Thoracic aorta (tissue), 2 donors: ENCODE results near the gene GABBR2. TPM values are rescaled to one million over a fixed set of nuclear protein-coding genes. Genes with fewer than 3 reads are reported as not detected.
"Not testable (repeated sequence)": the region's sequence is repeated elsewhere in the genome, so short reads cannot be mapped to it uniquely, and the experiment has no call there.

Source experiments
- ATAC-seq: fragments of 150-250 bp; one replicate; pipeline ENCODE4 v1.8.0; 2017; ENCODE audit warnings: low read depth; ENCODE audit not compliant: insufficient number of reproducible peaks, low FRiP score
- DNase-seq: peaks from one replicate; pipeline ENCODE4 v3.0.0-alpha.2; 2020; ENCODE audit warnings: low spot score
- H3K27ac ChIP-seq, 2 donors: fragments of 200-600 bp; sonication (generic); 1 replicate in 1 of 2; 2 replicates in 1 of 2; pipeline ENCODE4 v1.5.1; 2016; ENCODE audit warnings: mild to moderate bottlenecking in 2 of 2, moderate library complexity in 2 of 2
- H3K27me3 ChIP-seq: fragments of 200-600 bp; sonication (generic); replicated peaks from 2 replicates; pipeline ENCODE4 v1.6.0; 2016; ENCODE audit warnings: mild to moderate bottlenecking; ENCODE audit not compliant: insufficient read depth
- H3K36me3 ChIP-seq: fragments of 200-600 bp; sonication (generic); one replicate; pipeline ENCODE4 v1.5.1; 2016
- H3K4me1 ChIP-seq, 2 donors: fragments of 200-600 bp; sonication (generic); 1 replicate in 1 of 2; 2 replicates in 1 of 2; pipeline versions ENCODE4 v1.5.1 to v1.6.0; 2016; ENCODE audit warnings: low read depth in 2 of 2, mild to moderate bottlenecking in 1 of 2; ENCODE audit not compliant: control insufficient read depth in 1 of 2
- H3K4me3 ChIP-seq: fragments of 200-600 bp; sonication (generic); 2 replicates; pipeline ENCODE4 v1.5.1; 2016; ENCODE audit warnings: mild to moderate bottlenecking
- H3K9me3 ChIP-seq: fragments of 200-600 bp; sonication (generic); 2 replicates; pipeline ENCODE4 v1.5.1; 2016
- total RNA-seq, 2 donors: library from RNA; depleted of rRNA; stranded (reverse); fragments of >200 nt; gene quantifications; one replicate each; pipeline versions ENCODE4 v1.1.0 to v1.2.3, GENCODE V29; 2016
- TF ChIP-seq, protein P1 (sequence below): fragments of 200-600 bp; sonication (generic); IDR thresholded peaks from one replicate; pipeline ENCODE4 v1.5.1; 2019; ENCODE audit warnings: antibody characterized with exemption

Gene GABBR2
- total RNA-seq, 2 donors from 2014 or later: not detected

DNA sequence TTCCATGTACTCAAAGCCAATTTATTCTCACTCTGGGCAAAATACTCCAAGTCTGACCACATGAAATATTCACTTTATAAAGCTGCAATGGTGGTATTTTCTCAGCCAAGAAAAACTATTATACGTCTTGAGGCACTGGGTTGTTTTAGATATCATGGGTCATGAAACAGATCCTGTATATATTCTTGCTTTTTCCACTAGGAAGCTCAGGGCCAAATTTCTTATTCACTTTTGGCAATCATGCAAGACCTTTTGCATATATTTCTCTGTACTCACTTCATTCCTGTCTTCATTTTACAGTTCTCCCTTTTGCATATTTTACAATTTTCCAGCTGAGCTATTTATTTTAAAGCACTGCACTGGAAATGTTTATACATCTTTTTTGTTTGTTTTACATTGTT is 49.8 kb downstream of the GABBR2 start:
- Histone ChIP-seq H3K27me3 (no peaks in the 10 kb centered on the region), H3K4me3 (no peak overlapping the region), H3K27ac (no peak overlapping the region), H3K9me3 (no peaks in the 10 kb centered on the region), H3K4me1 (peaks cover 0 to 29% of the 10 kb centered on the region in 2 donors), H3K36me3 (no peaks in the 10 kb centered on the region)
- DNase-seq: no peak
- no peak for ATAC-seq
- TF ChIP-seq, protein P1, sequence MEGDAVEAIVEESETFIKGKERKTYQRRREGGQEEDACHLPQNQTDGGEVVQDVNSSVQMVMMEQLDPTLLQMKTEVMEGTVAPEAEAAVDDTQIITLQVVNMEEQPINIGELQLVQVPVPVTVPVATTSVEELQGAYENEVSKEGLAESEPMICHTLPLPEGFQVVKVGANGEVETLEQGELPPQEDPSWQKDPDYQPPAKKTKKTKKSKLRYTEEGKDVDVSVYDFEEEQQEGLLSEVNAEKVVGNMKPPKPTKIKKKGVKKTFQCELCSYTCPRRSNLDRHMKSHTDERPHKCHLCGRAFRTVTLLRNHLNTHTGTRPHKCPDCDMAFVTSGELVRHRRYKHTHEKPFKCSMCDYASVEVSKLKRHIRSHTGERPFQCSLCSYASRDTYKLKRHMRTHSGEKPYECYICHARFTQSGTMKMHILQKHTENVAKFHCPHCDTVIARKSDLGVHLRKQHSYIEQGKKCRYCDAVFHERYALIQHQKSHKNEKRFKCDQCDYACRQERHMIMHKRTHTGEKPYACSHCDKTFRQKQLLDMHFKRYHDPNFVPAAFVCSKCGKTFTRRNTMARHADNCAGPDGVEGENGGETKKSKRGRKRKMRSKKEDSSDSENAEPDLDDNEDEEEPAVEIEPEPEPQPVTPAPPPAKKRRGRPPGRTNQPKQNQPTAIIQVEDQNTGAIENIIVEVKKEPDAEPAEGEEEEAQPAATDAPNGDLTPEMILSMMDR: no peak

DNA sequence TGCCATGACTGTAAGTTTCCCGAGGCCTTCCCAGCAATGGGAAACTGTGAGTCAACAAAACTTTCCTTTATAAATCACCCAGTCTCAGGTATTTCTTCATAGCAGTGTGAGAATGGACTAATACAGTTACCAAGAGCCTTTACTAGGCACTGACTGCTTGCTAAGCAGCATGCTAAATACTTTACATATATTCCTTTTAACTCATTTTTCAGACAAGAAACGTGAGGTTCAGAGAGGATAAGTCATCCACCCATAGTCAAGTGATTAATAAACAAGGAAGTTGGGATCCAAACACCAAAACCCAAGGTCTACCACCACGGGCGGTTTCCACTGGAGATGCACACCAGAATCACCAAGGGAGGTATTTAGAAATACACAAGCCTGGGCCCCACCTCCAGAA is 50.8 kb downstream of the GABBR2 start:
- TF ChIP-seq, protein P1: no peak
- Histone ChIP-seq H3K27me3 (no peaks in the 10 kb centered on the region), H3K4me1 (peaks cover 0 to 29% of the 10 kb centered on the region in 2 donors), H3K27ac (no peak overlapping the region), H3K9me3 (no peaks in the 10 kb centered on the region), H3K36me3 (no peaks in the 10 kb centered on the region), H3K4me3 (no peak overlapping the region)
- DNase-seq: no peak
- ATAC-seq: no peak

DNA sequence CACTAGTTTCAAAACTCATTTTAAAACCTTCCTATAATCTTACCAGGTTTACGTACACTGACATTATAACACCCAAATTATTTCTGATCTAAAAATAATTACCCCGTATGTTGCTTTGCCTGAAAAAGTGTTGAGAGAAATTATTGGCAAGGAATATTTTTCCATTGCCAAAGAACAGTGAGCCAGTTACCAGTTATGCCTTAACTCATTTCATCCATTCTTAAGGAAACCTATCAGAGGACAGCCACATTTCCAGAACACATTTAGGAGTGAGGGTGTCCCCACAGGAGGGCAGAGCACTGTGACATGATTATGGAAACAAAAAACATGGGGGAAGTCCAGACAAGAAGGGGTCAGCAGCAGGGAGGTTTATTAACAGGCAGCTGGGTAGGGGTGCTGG is 52.2 kb downstream of the GABBR2 start:
- Histone ChIP-seq H3K9me3 (no peaks in the 10 kb centered on the region), H3K27me3 (no peaks in the 10 kb centered on the region), H3K4me3 (no peak overlapping the region), H3K4me1 (peaks cover 0 to 29% of the 10 kb centered on the region in 2 donors), H3K27ac (no peak overlapping the region), H3K36me3 (no peaks in the 10 kb centered on the region)
- ATAC-seq (no peak), DNase-seq (no peak)
- TF ChIP-seq, protein P1: no peak

DNA sequence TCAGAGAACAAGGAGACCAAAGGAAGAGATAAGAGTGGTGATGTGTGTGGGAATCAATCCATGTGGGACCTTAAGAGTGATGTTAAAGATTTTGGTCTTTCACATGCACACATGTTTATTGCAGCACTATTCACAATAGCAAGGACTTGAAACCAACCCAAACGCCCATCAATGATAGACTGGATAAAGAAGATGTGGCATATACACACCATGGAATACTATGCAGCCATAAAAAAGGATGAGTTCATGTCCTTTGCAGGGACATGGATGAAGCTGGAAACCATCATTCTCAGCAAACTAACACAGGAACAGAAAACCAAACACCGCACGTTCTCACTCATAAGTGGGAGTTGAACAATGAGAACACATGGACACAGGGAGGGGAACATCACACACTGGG is 53.3 kb downstream of the GABBR2 start:
- H3K9me3 ChIP-seq, H3K36me3 ChIP-seq, H3K27ac ChIP-seq, DNase-seq, ATAC-seq, H3K27me3 ChIP-seq, H3K4me3 ChIP-seq: not testable (repeated sequence)
- peaks cover 0 to 29% of the 10 kb centered on the region in 2 donors for H3K4me1 ChIP-seq

DNA sequence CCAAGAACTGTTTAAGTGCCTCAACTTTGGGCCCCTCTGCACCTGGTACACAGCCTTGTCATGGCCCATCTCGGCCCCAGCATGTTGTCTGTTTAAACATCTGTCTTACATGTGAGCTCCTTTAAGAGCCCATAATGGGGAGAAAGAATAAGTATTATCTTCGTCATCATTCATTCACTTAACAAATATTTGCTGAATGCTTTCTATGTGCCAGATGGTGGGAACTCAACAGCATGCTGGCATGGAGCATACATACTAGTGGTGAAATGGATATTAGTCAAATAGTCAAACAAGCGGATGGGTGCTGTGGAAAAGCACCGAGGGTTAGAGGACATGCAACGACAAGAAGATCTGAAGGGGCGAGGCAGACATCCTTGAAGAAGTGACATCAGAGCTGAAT is 54.5 kb downstream of the GABBR2 start:
- peaks cover 0 to 29% of the 10 kb centered on the region in 2 donors for H3K4me1 ChIP-seq
- ATAC-seq (no peak), DNase-seq (no peak)
- no peaks in the 10 kb centered on the region for H3K36me3 ChIP-seq
- H3K9me3 ChIP-seq: no peaks in the 10 kb centered on the region
- H3K27me3 ChIP-seq: no peaks in the 10 kb centered on the region
- TF ChIP-seq, protein P1: no peak
- H3K27ac ChIP-seq: no peak overlapping the region
- H3K4me3 ChIP-seq: no peak overlapping the region

DNA sequence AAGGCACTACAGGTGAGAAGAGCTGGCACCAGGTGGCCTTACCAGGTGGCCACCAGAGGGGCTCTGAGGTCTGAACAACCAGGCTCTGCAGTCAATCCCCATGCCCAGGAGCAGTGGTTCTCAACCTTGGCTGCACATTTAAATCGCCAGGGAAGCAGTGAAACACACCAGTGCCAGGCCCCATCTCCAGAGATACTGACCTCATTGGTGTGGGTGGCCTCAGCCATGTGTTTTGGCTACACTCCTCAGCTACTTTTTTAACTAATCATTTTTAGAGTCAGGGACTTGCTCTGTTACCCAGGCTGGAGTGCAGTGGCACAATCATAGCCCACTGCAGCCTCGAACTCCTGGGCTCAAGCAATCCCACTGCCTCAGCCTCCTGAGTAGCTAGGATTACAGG is 56.0 kb downstream of the GABBR2 start:
- DNase-seq: no peak
- no peaks in the 10 kb centered on the region for H3K27me3 ChIP-seq
- H3K4me3 ChIP-seq: no peak overlapping the region
- H3K36me3 ChIP-seq: no peaks in the 10 kb centered on the region
- TF ChIP-seq, protein P1: no peak
- ATAC-seq: no peak
- no peak overlapping the region for H3K27ac ChIP-seq
- H3K9me3 ChIP-seq: no peaks in the 10 kb centered on the region
- peaks cover 0 to 15% of the 10 kb centered on the region in 2 donors for H3K4me1 ChIP-seq
